ENCODE results near the gene SKA1.

SKA1 gene

GRCh38 chr18:50359806-50360205 lies 15.0 kb upstream of the SKA1 start:
- H3K36me3 ChIP-seq (ENCODE audit: control insufficient read depth in 2 of 2, insufficient read depth in 1 of 2, low read length in 2 of 2), result no peaks in the 10 kb centered on the region
- ChIA-PET CTCF (interaction anchor here (1.0 to 5.3 kb wide), 5 partner anchors 18 to 500 kb away, joined by 3 to 67 read pairs (median 3); no protein-coding TSS in a partner anchor), POLR2A (no interaction called here)
- no peak overlapping the region for H3K27ac ChIP-seq (ENCODE audit: extremely low read depth, low read depth, low read length)
- no peaks in the 10 kb centered on the region for H3K9me3 ChIP-seq (ENCODE audit: control insufficient read depth, insufficient read depth, low read depth, low read length)
- no peak overlapping the region for H3K4me3 ChIP-seq (ENCODE audit: low read depth, low read length)
- H3K4me1 ChIP-seq (ENCODE audit: control insufficient read depth, insufficient read depth, low read length), result peaks cover 3% of the 10 kb centered on the region; the same call in 1 of the 2 replicates
- no peak for TF ChIP-seq ZNF501 (tag by site-specific recombination; IDR thresholded peaks at IDR 0.05)
- no peak for TF ChIP-seq ZNF660 (tag by site-specific recombination; IDR thresholded peaks at IDR 0.05)
- TF ChIP-seq ZNF571 (tag by site-specific recombination; IDR thresholded peaks at IDR 0.05), result no peak
- no peak for TF ChIP-seq RBAK (tag by site-specific recombination; IDR thresholded peaks at IDR 0.05)
- no peak for TF ChIP-seq TSHZ1 (tag by site-specific recombination; IDR thresholded peaks at IDR 0.05; ENCODE audit: borderline replicate concordance)
- TF ChIP-seq ZNF239 (tag by site-specific recombination; IDR thresholded peaks at IDR 0.05), result no peak
- TF ChIP-seq WT1 (tag by site-specific recombination; IDR thresholded peaks at IDR 0.05), result no peak

- no peaks in the 10 kb centered on the region for H3K9me3 ChIP-seq (ENCODE audit: control insufficient read depth, insufficient read depth, low read depth, low read length)
- TF ChIP-seq OSR2 (tag by site-specific recombination; IDR thresholded peaks at IDR 0.05) (no peak), ZNF488 (tag by site-specific recombination; IDR thresholded peaks at IDR 0.05) (no peak), ZNF785 (tag by site-specific recombination; IDR thresholded peaks at IDR 0.05) (no peak), ZNF645 (tag by site-specific recombination; IDR thresholded peaks at IDR 0.05) (no peak), ZNF239 (tag by site-specific recombination; IDR thresholded peaks at IDR 0.05) (no peak), SETDB1 (IDR thresholded peaks at IDR 0.05; ENCODE audit: insufficient read length, low read length) (no peak), ZNF692 (tag by site-specific recombination; IDR thresholded peaks at IDR 0.05) (no peak), ZBTB17 (tag by site-specific recombination; IDR thresholded peaks at IDR 0.05) (no peak), REPIN1 (tag by site-specific recombination; IDR thresholded peaks at IDR 0.05; ENCODE audit: low read depth) (no peak), ZNF114 (tag by site-specific recombination; IDR thresholded peaks at IDR 0.05) (no peak), YY2 (tag by site-specific recombination; IDR thresholded peaks at IDR 0.05) (no peak), ZNF416 (tag by site-specific recombination; IDR thresholded peaks at IDR 0.05) (no peak), REST (tag by site-specific recombination; IDR thresholded peaks at IDR 0.05) (no peak), ZNF548 (tag by site-specific recombination; IDR thresholded peaks at IDR 0.05) (no peak), KLF9 (tag by site-specific recombination; IDR thresholded peaks at IDR 0.05; ENCODE audit: low read depth) (no peak), ZNF48 (tag by site-specific recombination; IDR thresholded peaks at IDR 0.05) (no peak), ZNF677 (tag by site-specific recombination; IDR thresholded peaks at IDR 0.05) (no peak), ZNF146 (tag by site-specific recombination; IDR thresholded peaks at IDR 0.05) (no peak)
- ChIA-PET POLR2A (no interaction called here), CTCF (no interaction called here)
- no peaks in the 10 kb centered on the region for H3K36me3 ChIP-seq (ENCODE audit: control insufficient read depth in 2 of 2, insufficient read depth in 1 of 2, low read length in 2 of 2)
- H3K4me3 ChIP-seq (ENCODE audit: low read depth, low read length), result no peak overlapping the region
- H3K27ac ChIP-seq (ENCODE audit: extremely low read depth, low read depth, low read length), result no peak overlapping the region
- peaks cover 3% of the 10 kb centered on the region; the same call in 1 of the 2 replicates for H3K4me1 ChIP-seq (ENCODE audit: control insufficient read depth, insufficient read depth, low read length)
Measured at GRCh38 chr18:50360611-50361010, 14.2 kb upstream of the SKA1 start.

All from HEK293 (cell line).